NCI-H187 treated with DMSO at 0.1 percent for 48 hours (cell line): Measurements from ENCODE around the gene PTPRN2.
"Not testable (repeated sequence)": the region's sequence is repeated elsewhere in the genome, so short reads cannot be mapped to it uniquely, and the experiment has no call there.

Experiments used
- DNase-seq: peaks from one replicate; lab custom pipeline; 2025; lab: John Stamatoyannopoulos, UW

Gene PTPRN2

DNA sequence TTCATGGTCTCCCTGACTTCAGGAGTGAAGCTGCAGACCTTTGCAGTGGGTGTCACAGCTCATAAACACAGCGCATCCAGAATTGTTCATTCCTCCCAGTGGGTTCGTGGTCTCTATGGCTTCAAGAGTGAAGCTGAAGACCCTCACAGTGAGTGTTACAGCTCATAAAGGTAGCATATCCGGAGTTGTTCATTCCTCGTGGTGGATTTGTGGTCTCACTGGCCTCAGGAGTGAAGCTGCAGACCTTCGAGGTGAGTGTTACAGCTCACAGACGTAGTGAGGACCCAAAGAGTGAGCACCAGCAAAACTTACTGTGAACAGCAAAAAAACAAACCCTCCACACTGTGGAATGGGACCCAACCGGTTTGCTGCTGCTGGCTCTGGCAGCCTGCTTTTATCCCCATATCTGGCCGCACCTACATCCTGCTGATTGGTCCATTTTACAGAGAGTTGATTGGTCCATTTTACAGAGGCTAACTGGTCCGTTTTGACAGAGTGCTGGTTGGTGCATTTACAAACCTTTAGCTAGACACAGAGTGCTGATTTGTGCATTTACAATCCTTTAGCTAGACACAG lies 308.8 kb downstream of the PTPRN2 start:
- no peak for DNase-seq

DNA sequence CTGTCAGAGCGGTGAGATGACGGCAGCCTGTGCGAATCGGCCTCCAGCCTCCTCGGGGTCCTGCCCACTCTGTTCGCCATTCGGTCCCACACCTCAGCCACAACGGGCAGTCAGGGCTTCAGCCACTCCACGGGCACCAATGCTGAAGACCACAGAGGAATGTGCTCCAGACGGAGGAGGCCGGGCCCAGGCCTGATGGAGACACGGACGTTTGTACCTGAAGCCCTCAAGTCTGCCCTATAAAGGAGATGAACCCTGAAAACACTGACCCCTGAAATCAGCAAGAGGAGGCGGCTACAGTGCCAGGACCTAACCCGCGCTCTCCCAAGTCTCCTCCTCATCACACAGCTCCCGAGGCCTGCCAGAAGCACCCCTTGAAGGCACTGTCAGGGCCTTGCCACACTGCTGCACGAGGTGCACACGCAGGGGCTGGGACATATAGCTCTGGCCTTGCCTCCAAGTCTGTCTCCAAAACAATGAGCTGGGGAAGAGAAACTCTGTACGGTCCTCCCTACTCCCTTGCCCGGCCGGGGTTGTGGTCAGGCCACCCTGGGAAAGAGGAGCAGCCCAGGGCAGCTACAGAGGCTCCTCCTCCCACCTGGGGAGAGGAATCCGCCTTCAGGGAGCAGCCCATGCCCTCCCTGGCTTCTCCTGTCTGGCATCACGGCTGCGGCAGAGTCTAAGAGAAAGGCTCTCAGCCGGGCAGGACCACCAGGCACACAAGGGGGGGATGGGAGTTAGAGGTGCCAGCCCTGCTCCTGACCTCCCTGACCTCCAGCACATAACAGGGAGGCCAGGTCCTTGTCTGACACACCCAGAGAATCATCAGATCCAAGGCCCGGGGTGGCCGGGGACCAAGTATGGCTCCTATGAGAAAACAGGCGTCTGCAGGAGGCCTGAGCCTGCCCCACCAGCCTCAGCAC lies 310.1 kb downstream of the PTPRN2 start:
- DNase-seq = no peak

DNA sequence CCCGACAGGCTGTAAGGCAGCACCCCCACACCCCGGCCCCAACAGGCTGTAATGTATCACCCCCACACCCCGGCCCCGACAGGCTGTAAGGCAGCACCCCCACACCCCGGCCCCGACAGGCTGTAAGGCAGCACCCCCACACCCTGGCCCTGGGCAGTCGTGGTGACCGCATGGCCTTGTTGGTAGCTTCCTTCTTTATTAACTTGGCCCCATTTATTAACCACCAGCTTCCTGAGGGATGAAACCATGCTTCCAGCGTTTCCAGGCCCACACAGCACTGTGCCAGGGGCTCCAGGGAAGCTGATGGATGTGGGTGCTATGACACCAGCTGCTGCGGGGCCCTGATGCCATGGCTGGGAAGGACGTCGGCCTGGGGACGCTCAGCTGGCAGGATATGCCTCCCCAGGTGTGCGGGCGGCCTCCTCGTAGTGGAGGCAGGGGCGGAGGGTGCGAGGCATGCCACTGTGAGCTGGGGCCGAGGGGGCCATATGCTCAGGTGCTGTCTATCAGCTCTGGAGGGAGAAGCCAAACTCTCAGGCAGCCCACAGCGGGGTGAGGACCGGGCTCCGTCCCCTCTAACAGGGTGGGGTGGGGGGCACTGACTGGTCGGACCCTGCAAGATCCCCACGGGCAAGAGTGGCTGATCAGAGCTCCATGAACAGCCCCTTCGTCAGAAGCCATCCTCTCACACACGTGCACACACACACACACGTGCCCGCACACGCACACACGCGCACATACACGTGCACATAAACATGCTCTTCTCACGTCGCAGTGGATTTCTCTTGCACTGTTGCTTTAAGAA lies 311.0 kb downstream of the PTPRN2 start:
- no peak for DNase-seq

DNA sequence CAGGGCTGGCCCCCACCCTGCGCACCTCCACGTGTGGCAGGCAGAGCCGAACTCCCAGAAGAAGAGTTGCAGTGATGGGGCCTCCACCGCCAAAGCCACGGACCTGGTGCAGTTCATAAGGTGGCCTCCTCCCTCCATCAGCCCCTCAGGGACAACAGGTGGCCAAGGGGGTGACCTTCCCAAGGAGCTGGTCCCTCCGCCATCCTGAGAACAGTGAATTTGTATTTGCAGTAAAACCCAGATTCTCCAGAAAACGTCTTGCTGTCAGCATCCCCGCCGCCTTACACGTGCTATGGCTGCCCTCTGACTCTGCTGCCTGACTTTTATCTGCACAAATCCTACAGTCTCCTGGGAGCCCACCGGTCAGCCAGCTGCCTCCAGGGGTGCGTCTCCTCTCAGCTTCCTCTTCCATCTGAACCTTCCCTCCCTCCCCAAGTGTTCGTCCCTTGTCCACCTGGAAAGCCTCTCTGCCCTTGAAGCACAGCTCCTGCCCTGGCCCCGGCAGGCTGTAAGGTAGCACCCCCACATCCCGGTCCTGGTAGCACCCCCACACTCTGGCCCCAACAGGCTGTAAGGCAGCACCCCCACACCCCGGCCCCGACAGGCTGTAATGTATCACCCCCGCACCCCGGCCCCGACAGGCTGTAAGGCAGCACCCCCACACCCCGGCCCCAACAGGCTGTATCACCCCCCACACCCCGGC lies 311.8 kb downstream of the PTPRN2 start:
- DNase-seq = no peak

DNA sequence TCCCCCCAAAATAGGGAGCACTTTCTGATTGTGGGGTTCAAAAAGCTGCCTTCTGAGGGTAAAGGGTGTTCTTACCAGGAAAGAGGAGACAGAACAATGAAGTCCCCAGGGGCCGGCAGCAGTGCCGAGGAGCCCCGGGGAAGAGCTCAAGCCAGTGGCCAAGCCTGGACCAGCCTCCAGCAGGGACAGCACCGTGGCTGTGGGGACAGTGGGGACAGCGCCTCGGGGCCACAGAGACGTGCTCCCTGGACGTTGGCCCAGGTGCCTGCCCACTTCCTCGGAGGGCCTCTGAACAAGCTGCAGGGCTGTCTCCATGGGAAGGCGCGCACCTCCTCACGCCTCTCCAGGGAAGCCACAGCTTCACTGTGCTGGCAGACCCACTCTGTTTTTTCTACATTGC lies 312.6 kb downstream of the PTPRN2 start:
- DNase-seq = no peak

DNA sequence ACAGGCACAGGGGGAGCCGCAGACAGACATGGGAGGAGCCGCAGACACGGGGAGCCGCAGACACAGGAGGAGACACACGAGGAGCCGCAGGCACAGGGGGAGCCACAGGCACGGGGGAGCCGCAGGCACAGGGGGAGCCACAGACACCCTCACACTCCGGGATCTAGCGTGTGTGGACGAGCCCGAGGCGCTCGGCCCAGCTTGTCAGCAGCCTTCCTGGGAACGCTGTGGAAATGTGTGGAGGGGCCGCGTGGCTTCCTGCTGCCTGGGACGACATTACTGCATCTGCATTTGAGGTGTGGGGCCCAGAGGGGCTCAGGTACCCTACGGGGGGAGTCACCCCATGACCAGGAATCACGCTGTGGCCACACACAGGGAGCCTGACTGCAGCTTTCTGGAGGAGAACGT lies 313.2 kb downstream of the PTPRN2 start:
- no peak for DNase-seq

DNA sequence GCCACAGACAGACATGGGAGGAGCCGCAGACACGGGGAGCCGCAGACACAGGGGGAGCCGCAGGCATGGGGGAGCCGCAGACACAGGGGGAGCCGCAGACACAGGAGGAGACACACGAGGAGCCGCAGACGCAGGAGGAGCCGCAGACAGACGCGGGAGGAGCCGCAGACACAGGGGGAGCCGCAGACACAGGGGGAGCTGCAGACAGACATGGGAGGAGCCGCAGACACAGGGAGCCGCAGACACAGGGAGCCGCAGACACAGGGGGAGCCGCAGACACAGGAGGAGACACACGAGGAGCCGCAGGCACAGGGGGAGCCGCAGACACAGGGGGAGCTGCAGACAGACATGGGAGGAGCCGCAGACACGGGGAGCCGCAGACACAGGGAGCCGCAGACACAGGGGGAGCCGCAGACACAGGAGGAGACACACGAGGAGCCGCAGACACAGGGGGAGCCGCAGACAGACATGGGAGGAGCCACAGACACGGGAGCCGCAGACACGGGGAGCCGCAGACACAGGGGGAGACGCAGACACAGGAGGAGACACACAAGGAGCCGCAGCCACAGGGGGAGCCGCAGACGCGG lies 313.8 kb downstream of the PTPRN2 start:
- not testable (repeated sequence) for DNase-seq

DNA sequence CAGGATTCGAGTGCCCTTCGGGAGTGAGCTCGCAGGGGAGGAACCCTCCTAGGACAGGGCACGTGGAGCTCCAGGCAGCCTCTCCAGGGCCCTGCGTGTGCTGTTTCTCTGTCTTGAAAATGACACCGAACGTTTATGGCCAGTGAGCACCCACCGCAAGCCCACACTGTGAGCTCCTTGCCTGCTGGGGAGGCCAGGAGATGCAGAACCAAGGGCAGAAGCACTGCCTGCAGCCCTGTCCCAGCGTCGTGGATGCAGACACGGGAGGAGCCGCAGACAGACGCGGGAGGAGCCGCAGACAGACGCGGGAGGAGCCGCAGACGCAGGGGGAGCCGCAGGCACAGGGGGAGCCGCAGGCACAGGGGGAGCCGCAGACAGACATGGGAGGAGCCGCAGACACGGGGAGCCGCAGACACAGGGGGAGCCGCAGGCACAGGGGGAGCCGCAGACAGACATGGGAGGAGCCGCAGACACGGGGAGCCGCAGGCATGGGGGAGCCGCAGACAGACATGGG lies 314.4 kb downstream of the PTPRN2 start:
- DNase-seq = no peak

DNA sequence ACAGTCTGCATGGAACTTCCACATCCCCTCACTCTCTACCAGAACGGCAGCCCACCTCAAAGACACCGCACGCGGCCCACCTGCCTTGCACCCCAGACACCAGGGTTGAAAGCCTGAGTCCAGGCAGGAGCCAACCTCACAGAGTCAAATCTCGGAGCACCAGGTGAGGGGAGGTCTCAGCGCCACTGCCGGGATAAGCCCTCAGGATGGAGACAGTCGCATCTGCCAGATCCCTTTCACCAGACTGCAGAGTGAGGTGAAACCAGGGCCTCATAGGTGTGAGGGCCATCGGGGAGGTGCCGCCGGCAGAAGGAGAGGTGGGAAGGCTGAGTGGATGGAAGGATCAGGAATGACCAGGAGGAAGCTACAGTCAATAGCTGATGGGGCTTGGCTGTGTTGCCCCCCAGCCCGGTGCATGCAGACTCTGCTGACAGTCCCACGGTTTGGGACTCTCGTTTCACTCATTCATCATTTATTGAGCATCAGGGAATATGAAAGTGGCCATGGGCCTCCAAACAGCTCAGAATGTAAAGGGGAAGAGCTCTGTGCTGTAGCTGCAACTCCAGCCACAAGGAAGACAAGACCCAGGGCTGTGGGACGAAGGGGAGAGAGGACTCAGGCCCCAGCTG lies 315.0 kb downstream of the PTPRN2 start:
- DNase-seq = no peak

DNA sequence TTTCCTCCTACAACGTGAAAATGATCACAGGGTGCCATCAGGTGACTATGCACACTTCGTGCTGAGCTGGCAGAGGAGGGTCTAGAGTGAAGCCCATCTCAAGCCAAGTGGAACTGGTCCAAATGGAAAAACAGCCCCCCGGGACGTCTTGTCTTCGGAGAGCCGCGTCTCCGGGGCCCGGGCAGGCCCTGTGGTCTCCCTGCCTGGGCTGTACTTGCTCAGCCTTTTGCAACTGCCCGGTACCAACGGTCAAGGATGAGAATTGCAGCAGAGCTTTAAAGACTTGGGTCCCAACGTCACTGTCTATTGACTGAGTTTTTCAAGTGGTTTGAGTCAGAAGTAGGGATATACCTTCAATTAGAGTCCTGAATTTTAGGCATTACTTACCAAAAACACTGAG lies 315.5 kb downstream of the PTPRN2 start:
- DNase-seq = no peak

DNA sequence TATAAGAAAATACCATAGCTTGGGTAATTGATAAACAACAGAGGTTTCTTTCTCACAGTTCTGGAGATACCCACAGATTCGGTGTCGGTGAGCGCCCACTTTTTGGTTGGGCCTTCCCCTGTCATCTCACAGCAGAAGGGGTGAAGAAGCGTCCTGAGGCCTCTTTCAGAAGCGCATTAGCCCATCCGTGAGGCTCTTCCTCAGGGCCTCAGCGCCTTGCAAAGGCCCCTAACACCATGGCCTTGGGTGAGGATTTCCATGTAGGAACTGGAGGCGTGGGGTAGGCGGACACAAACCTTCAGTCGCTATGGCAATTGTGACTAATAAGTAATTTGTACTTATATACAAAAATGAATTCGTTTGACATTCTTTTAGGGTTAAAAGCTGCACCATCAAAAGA lies 316.0 kb downstream of the PTPRN2 start:
- no peak for DNase-seq

DNA sequence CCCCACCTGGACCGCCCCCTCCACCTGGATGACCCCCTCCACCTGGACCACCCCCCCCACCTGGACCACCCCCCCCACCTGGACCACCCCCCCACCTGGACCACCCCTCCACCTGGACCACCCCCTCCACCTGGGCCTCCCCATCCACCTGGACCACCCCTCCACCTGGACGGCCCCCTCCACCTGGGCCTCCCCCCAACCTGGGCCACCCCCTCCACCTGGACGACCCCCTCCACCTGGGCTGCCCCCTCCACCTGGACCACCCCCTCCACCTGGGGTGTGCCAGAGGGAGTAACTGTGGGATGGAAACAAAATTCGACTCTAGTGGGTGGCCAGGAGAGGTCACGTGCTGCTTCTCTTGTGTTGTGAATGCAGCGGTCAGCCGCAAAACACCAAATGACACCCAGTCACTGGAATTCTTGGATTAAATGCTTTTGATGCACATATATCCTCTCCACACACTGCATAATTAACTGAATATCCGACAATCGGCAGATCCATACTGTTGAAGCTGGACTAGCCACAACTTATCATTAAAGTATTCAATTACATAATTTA lies 316.7 kb downstream of the PTPRN2 start:
- no peak for DNase-seq

DNA sequence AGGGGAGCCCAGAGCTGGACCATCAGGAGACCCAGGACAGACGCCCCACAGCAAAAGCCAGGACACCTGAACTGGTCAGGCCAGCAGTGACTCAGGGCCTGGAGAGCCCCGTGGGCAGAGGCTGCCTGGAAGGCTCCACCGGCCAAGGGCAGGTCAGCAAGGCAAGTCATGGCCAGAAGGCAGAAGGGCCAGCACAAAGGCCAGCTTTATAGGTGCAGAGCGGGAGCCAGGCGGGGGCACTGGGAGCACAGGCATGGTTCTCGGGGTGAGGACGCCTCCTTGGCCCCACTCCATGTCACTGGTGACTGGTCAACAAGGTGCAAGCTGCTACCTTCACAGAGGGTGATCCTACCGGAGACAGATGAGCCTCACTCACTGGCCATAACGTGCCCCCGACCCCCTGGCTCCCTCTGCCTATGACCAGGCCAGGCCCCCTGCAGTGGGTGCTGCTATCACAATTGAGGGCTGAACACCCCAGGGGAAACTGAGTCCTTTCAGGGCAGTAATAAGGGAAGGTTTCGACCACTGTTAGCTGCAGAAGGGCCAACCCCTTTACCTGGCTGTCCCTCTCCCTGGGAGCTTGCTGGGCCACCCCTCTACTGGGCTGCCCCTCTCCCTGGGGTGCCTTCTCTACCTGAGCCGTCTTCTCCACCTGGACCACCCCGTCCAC lies 317.4 kb downstream of the PTPRN2 start:
- DNase-seq = no peak

DNA sequence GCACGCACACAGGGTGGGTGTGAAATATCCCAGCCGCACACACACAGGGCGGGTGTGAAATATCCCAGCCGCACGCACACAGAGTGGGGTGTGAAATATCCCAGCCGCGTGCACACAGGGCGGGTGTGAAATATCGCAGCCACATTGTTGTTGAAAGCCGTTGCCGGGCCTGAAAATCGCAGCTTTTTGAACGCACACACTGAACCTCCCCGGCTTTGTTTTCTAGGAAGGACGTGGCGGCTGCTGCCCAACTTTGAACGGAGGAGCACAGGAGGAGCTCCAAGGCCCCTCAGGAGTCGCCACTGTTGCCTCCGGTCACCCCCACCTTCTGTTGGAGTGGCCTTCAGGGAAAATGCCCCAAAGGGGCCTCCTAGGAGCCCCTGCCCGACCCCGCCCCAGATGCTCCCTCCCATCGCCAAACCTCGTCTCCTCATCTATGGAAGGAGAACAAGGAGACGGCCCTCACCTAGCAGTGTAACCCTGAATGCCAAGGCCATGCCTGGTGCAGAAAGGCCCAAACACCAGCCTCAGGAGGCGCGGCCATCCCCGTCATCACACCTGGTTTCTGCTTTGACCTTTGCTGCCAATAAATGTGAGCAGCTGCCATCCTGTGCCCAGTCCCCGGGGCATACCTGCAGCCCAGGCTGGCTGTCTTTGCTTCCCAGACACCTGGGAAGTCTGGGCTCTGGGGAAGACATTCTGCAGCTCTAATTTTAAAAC lies 318.6 kb downstream of the PTPRN2 start:
- no peak for DNase-seq

DNA sequence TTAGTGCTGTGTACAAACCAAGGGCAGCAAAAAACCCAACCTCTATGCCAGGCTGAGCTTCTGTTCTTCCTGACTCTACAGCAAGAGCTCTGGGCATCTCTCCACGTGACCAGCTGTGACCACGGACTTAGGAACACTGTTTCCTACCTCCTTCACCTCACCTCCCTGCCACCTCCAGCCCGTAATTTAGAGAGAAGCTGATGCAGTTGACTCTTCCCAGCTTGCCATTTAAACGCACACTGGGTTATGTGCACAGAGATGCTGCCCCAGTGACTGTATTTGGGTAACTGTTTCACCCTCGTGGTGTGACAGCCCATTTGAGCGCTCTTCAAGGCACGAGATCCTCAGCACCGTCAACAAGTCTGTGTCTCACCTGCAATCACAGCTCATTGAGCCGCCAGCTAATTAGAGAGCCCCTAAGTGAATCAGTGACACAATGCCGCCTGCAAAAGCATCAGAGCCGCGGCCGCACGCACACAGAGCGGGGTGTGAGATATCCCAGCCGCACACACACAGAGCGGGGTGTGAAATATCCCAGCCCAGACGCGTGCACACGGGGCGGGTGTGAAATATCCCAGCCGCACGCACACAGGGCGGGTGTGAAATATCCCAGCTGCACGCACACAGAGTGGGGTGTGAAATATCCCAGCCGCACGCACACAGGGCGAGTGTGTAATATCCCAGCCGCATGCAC lies 319.7 kb downstream of the PTPRN2 start:
- DNase-seq = no peak

DNA sequence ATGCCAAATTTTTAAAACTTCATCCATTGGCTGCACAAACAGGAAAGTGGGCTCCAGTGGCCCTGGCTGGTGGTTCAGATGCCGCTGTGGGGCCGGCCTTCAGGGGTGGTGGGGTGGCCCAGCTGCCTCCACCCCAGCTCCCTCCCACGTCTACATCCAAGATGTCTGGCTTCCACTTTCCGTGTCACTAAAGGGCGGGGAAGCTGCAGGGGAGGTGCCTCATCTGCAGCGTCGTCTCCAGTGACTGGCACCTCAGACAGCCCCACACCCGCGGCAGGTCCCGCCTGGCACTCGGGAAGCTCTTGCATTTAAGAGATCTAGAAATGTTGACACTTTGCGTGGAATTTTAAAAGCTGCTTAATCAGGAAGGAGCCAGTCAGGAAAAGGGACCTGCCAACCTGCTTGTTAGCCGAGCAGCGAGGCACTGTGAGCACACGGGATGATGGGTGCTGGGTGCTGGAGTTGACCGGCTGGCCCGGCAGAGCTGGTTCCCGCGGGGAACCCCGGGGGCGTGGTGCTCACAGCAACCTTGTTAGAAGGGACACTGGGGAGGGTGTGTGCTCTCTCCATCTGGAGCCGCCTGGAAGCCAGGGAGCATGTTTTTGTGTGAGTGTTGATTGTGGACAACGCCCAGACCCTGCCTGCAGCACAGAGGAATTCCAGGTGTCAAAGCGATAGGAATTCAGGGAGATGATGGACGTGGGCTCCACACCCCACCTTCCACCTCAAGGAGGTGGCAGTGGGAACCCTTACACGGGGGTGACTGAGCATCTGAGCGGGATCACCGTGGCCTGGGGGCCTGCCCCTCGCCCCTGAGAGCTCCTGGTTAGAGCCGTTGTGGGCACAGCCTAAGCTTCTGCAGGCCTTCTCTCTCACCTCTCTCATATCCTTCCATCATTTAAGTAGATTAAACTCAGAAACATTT lies 320.5 kb downstream of the PTPRN2 start:
- no peak for DNase-seq

DNA sequence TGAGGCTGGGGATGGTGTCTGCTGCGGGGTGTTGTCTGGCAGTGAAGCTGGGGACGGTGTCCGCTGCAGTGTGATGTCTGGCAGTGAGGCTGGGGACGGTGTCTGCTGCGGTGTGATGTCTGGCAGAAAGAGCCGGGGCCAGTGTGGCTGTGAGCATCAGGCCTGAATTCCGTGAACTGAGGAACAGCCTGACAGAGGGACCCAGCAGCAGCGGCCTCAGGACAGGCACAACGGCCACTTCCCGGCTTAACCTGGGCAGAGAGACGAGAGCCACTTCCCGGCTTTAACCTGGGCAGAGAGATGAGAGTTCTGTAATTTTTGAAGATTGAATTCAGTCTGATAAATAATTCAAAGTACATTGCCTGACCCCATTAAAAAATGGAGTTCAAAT lies 321.2 kb downstream of the PTPRN2 start:
- no peak for DNase-seq

DNA sequence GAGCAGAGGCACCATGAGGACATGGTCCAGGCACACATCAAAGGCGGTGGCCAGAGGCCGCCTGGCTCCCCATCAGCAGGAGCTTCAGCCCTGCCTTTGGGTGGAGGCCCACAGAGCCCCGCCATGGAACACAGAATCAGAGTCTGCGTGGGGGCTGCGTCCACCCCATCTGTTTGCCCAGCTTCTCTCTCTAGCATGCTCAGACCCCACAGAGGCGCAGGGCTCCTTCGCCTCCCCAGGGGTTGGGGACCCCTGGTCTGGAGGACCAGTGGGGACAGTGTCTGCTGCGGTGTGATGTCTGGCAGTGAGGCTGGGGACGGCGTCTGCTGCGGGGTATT lies 321.9 kb downstream of the PTPRN2 start:
- DNase-seq = no peak
